Chondrocyte (in vitro differentiated cells): Measurements from ENCODE around the gene OPN1SW. TPM values are rescaled to one million over a fixed set of nuclear protein-coding genes. Genes with fewer than 3 reads are reported as not detected.

Source experiments
- DNase-seq: peaks from one replicate; pipeline ENCODE4 v3.0.0; 2021; ENCODE audit warnings: mixed read lengths, low spot score
- H3K27ac Mint-ChIP-seq: one replicate; pipeline ENCODE4 v1.8.0; 2021; ENCODE audit warnings: mild to moderate bottlenecking, moderate library complexity, mixed read lengths; ENCODE audit not compliant: unreplicated experiment
- H3K27me3 Mint-ChIP-seq: 2 replicates; pipeline ENCODE4 v1.8.0; 2021; ENCODE audit warnings: low read depth, mixed read lengths
- H3K36me3 Mint-ChIP-seq: 2 replicates; pipeline ENCODE4 v1.8.0; 2021; ENCODE audit warnings: low read depth, mixed read lengths
- H3K4me1 Mint-ChIP-seq: 2 replicates; pipeline ENCODE4 v1.8.0; 2021; ENCODE audit warnings: low read depth, mild to moderate bottlenecking, mixed read lengths
- H3K4me3 Mint-ChIP-seq: one replicate; pipeline ENCODE4 v1.8.0; 2021; ENCODE audit warnings: mild to moderate bottlenecking, moderate library complexity, mixed read lengths; ENCODE audit not compliant: unreplicated experiment
- H3K9me3 Mint-ChIP-seq: 2 replicates; pipeline ENCODE4 v1.8.0; 2021; ENCODE audit warnings: low read depth, mixed read lengths
- CTCF ChIP-seq: fragments of 200-600 bp; sonication (generic); IDR thresholded peaks from 2 replicates; pipeline ENCODE4 v1.5.0; 2021; ENCODE audit warnings: antibody characterized with exemption, mild to moderate bottlenecking, moderate library complexity
- total RNA-seq: library from RNA; stranded (reverse); gene quantifications from 3 replicates; pipeline ENCODE4 v1.2.1, GENCODE V29; 2021

OPN1SW gene
- total RNA-seq, 1 donor from 2014 or later = not detected

GRCh38 chr7:128758553-128758952, 17.0 kb downstream of the OPN1SW start:
- TF ChIP-seq CTCF = no peak
- Mint-ChIP-seq H3K27me3 (no peaks in the 10 kb centered on the region), H3K4me1 (peaks cover 51% of the 10 kb centered on the region), H3K9me3 (no peaks in the 10 kb centered on the region), H3K36me3 (peaks cover 24% of the 10 kb centered on the region), H3K4me3 (no peak overlapping the region), H3K27ac (no peak overlapping the region)
- no peak for DNase-seq

DNA sequence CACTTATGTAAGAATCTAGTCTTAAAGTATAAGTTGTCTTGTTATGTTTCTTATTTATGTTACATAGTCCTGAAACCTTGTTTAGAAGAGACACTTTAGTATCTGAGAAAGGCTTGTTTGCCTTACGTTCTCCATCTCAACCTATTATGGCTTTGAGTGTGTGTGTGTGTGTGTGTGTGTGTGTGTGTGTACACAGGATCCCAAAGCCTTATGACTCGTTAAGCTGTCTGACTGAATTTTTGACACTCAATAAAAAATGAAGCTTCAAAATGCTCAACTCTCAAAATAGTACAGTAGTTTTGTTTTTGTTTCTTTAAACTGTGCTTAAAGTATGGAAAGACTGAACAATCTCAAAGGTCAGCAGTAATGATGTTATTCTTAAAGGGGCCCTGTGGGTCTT, 18.4 kb downstream of the OPN1SW start:
- DNase-seq = no peak
- H3K27ac Mint-ChIP-seq = peak overlapping the region; percentile 80
- H3K4me1 Mint-ChIP-seq = peaks cover 55% of the 10 kb centered on the region
- TF ChIP-seq CTCF = no peak
- no peaks in the 10 kb centered on the region for H3K27me3 Mint-ChIP-seq
- H3K9me3 Mint-ChIP-seq = no peaks in the 10 kb centered on the region
- H3K36me3 Mint-ChIP-seq = peaks cover 28% of the 10 kb centered on the region
- peak overlapping the region; percentile 19 for H3K4me3 Mint-ChIP-seq

DNA sequence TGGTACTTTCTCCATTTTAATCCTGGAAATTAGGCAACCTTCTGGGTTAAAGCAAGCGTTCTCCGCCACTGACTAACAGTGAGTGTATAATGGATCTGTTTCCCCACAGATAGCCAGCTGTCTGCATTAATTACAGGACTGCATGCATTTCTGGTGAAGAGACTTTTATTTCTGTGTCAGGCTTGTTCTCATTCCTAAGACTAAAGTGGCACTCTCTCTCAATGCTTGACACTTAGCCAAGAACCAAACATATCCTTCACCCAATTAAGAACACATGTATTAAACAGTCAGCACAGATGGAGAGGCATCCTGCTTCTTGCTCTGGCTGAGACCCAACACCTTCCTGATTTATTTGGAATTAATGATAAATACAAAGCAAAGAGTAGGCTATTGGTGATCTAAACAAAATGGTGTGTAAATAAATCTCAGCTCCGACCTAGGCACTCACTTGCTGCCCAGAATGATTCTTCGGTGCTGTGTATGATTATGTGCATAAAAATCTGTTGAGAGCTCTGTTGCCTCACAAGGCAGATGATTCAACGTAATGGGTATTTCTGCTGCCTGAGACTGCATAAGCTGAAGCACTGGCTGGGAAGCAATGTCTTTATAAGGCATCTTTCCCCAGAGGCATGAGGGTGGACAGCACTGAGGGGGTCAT, 19.6 kb downstream of the OPN1SW start:
- Mint-ChIP-seq H3K4me3 (peak overlapping the region; percentile 7), H3K9me3 (no peaks in the 10 kb centered on the region), H3K27me3 (no peaks in the 10 kb centered on the region), H3K27ac (peak overlapping the region; percentile 80), H3K4me1 (peaks cover 50% of the 10 kb centered on the region), H3K36me3 (peaks cover 24% of the 10 kb centered on the region)
- no peak for TF ChIP-seq CTCF
- no peak for DNase-seq

- Mint-ChIP-seq H3K27ac (peak overlapping the region; percentile 80), H3K9me3 (no peaks in the 10 kb centered on the region), H3K4me1 (peaks cover 51% of the 10 kb centered on the region), H3K4me3 (no peak overlapping the region), H3K36me3 (peaks cover 26% of the 10 kb centered on the region), H3K27me3 (no peaks in the 10 kb centered on the region)
- TF ChIP-seq CTCF = no peak
- no peak for DNase-seq
These were observed 20.3 kb downstream of the OPN1SW start for GRCh38 chr7:128755075-128755818.

GRCh38 chr7:128752251-128752650, 23.3 kb downstream of the OPN1SW start:
- Mint-ChIP-seq H3K4me1 (peaks cover 58% of the 10 kb centered on the region), H3K27me3 (no peaks in the 10 kb centered on the region), H3K9me3 (no peaks in the 10 kb centered on the region), H3K36me3 (peaks cover 37% of the 10 kb centered on the region), H3K4me3 (no peak overlapping the region), H3K27ac (no peak overlapping the region)
- no peak for DNase-seq
- TF ChIP-seq CTCF = no peak
